T-cell (primary cell): ENCODE measurements around the gene GCAT. TPM values are rescaled to one million over a fixed set of nuclear protein-coding genes. Genes with fewer than 3 reads are reported as not detected.
A peak's percentile ranks its signal among the peaks of the same experiment; 100 is the strongest.

Experiments
- ATAC-seq, 4 experiments: fragments of 200-7000 bp in 3 of 4; fragments of 150-1000 bp in 1 of 4; cut with Tn5 transposase; replicated peaks in 1 of 4; 1 replicate in 3 of 4; 2 replicates in 1 of 4; pipeline ENCODE4 v1.10.0; 2021; ENCODE audit warnings: moderate library complexity in 3 of 4, mild to moderate bottlenecking in 2 of 4, moderate number of reproducible peaks in 1 of 4
- CTCF ChIA-PET, 2 donors: fragments of 300-600 bp; sonication (Branson Sonifier 250); formaldehyde crosslinking; loops; one replicate each; lab custom pipeline; 2022; ENCODE audit warnings: antibody characterized with exemption in 2 of 2; lab: Charles Lee
- POLR2A ChIA-PET, 2 donors: fragments of 300-600 bp; sonication (Branson Sonifier 250); formaldehyde crosslinking; loops; one replicate each; lab custom pipeline; 2022; ENCODE audit warnings: antibody characterized with exemption in 2 of 2; lab: Charles Lee
- DNase-seq, 35 experiments: peaks; one replicate each; pipeline versions ENCODE4 v3.0.0 to v3.0.0-alpha.2; 2013 to 2023
- H3K27ac ChIP-seq: one replicate; pipeline ENCODE4 v1.5.1; 2013; ENCODE audit warnings: low read length
- H3K27me3 ChIP-seq, 2 experiments: replicated peaks in 1 of 2; 1 replicate in 1 of 2; 2 replicates in 1 of 2; pipeline versions ENCODE4 v1.6.1 to v1.7.0; 2013; ENCODE audit warnings: low read length in 1 of 2, mixed read lengths in 1 of 2; ENCODE audit not compliant: control insufficient read depth in 2 of 2, insufficient read depth in 2 of 2; ENCODE audit errors: extremely low read depth in 1 of 2
- H3K36me3 ChIP-seq, 2 donors: 1 replicate in 1 of 2; 2 replicates in 1 of 2; pipeline versions ENCODE4 v1.6.1 to v1.7.0; 2013; ENCODE audit warnings: low read length in 1 of 2; ENCODE audit not compliant: control insufficient read depth in 2 of 2, insufficient read depth in 1 of 2; ENCODE audit errors: extremely low read depth in 1 of 2
- H3K4me1 ChIP-seq, 2 experiments: 1 replicate in 1 of 2; 2 replicates in 1 of 2; pipeline versions ENCODE4 v1.6.1 to v1.7.0; 2013; ENCODE audit warnings: low read length in 2 of 2, mixed read lengths in 1 of 2; ENCODE audit not compliant: insufficient read depth in 2 of 2, control insufficient read depth in 1 of 2; ENCODE audit errors: extremely low read depth in 1 of 2
- H3K4me3 ChIP-seq, 2 donors: 1 replicate in 1 of 2; 2 replicates in 1 of 2; pipeline versions ENCODE4 v1.5.1 to v1.7.0; 2013; ENCODE audit warnings: mild to moderate bottlenecking in 2 of 2, low read length in 1 of 2, moderate library complexity in 1 of 2; ENCODE audit not compliant: control insufficient read depth in 1 of 2; ENCODE audit errors: extremely low read depth in 1 of 2
- H3K9me3 ChIP-seq: 2 replicates; pipeline ENCODE4 v1.7.0; 2013
- H3K27ac Mint-ChIP-seq, 2 donors: one replicate each; pipeline ENCODE4 v1.8.0; 2020 to 2021; ENCODE audit warnings: mild to moderate bottlenecking in 2 of 2, mixed read lengths in 2 of 2
- H3K27me3 Mint-ChIP-seq, 2 donors: one replicate each; pipeline ENCODE4 v1.8.0; 2021 to 2022; ENCODE audit warnings: mixed read lengths in 2 of 2
- H3K36me3 Mint-ChIP-seq: one replicate; pipeline ENCODE4 v1.8.0; 2021; ENCODE audit warnings: mixed read lengths
- H3K4me1 Mint-ChIP-seq, 3 donors: one replicate each; pipeline ENCODE4 v1.8.0; 2020 to 2022; ENCODE audit warnings: mixed read lengths in 3 of 3, mild to moderate bottlenecking in 1 of 3
- H3K4me3 Mint-ChIP-seq, 3 donors: one replicate each; pipeline ENCODE4 v1.8.0; 2020 to 2022; ENCODE audit warnings: mild to moderate bottlenecking in 3 of 3, mixed read lengths in 3 of 3, moderate library complexity in 3 of 3
- H3K9me3 Mint-ChIP-seq, 3 donors: one replicate each; pipeline ENCODE4 v1.8.0; 2020 to 2022; ENCODE audit warnings: mixed read lengths in 3 of 3
- WGBS: methylation state at CpG from one replicate; pipeline ENCODE4 v1.1.5; 2013; ENCODE audit warnings: missing lambda C conversion rate; ENCODE audit not compliant: insufficient coverage; 5-methylcytosine and 5-hydroxymethylcytosine counted together
- total RNA-seq, 35 experiments: library from RNA in 6 of 35; stranded (reverse) in 6 of 35; fragments of 120-200 nt in 1 of 35; gene quantifications; one replicate each; pipeline versions ENCODE4 v1.2.1 to v1.2.4 and lab custom pipeline; 2013 to 2026

GCAT gene
- total RNA-seq, 5 donors from 2014 or later (not counting 1 experiment from before 2014, with no cell fraction given), result 1.2 to 3.5 (median 2.3) TPM

DNA sequence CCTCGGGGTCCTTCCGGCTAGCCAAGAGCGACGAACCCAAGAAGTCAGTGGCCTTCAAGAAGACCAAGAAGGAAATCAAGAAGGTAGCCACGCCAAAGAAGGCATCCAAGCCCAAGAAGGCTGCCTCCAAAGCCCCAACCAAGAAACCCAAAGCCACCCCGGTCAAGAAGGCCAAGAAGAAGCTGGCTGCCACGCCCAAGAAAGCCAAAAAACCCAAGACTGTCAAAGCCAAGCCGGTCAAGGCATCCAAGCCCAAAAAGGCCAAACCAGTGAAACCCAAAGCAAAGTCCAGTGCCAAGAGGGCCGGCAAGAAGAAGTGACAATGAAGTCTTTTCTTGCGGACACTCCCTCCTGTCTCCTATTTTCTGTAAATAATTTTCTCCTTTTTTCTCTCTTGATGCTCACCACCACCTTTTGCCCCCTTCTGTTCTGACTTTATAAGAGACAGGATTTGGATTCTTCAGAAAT is 1.9 kb upstream of the GCAT start:
- CTCF ChIA-PET, result interaction anchor here in 1 of 2 donors (0.6 kb wide), 1 partner anchor 17 kb away, joined by 8 read pairs; no protein-coding TSS in a partner anchor
- no peaks in the 10 kb centered on the region for H3K36me3 Mint-ChIP-seq
- no peak overlapping the region for H3K27ac Mint-ChIP-seq
- DNase-seq (no peak), ATAC-seq (no peak)
- 52% methylated on average over 7 of the region's 10 CpGs for WGBS
- Histone ChIP-seq H3K4me1 (peaks cover 17 to 67% of the 10 kb centered on the region in 2 experiments), H3K27ac (no peak overlapping the region), H3K4me3 (peak overlapping the region in 1 of 2 donors; percentile 60), H3K9me3 (no peaks in the 10 kb centered on the region), H3K27me3 (peaks cover 0 to 91% of the 10 kb centered on the region in 2 experiments), H3K36me3 (no peaks in the 10 kb centered on the region)
- POLR2A ChIA-PET, result no interaction called here
- peak overlapping the region; percentile 59 to 74 (median 63) for H3K4me3 Mint-ChIP-seq
- H3K4me1 Mint-ChIP-seq, result peaks cover 36 to 49% (median 44%) of the 10 kb centered on the region in 3 donors
- peaks cover 12 to 59% of the 10 kb centered on the region in 2 donors for H3K27me3 Mint-ChIP-seq
- H3K9me3 Mint-ChIP-seq, result no peaks in the 10 kb centered on the region

- Histone ChIP-seq H3K36me3 (no peaks in the 10 kb centered on the region), H3K4me1 (peaks cover 17 to 67% of the 10 kb centered on the region in 2 experiments), H3K9me3 (no peaks in the 10 kb centered on the region), H3K27me3 (peaks cover 0 to 96% of the 10 kb centered on the region in 2 experiments), H3K4me3 (no peak overlapping the region), H3K27ac (no peak overlapping the region)
- ChIA-PET POLR2A (no interaction called here), CTCF (interaction anchor here in 1 of 2 donors (0.6 to 1.5 kb wide), 4 partner anchors 8 to 149 kb away, joined by 3 to 10 read pairs (median 7); no protein-coding TSS in a partner anchor)
- DNase-seq, result peak in 2 of 35 experiments; percentile 14 to 28
- Mint-ChIP-seq H3K4me1 (peaks cover 36 to 49% (median 44%) of the 10 kb centered on the region in 3 donors), H3K4me3 (peak overlapping the region; percentile 59 to 68 (median 63)), H3K27me3 (peaks cover 12 to 59% of the 10 kb centered on the region in 2 donors), H3K9me3 (no peaks in the 10 kb centered on the region), H3K27ac (no peak overlapping the region), H3K36me3 (no peaks in the 10 kb centered on the region)
- WGBS, result 17% methylated on average over 6 of the region's 19 CpGs
- ATAC-seq, result no peak
Measured at GRCh38 chr22:37806409-37807333, 1.1 kb upstream of the GCAT start.

- Histone ChIP-seq H3K4me3 (peak overlapping the region; percentile 52 to 82), H3K27me3 (peaks cover 0 to 93% of the 10 kb centered on the region in 2 experiments), H3K9me3 (no peaks in the 10 kb centered on the region), H3K4me1 (peaks cover 11 to 53% of the 10 kb centered on the region in 2 experiments), H3K36me3 (no peaks in the 10 kb centered on the region), H3K27ac (no peak overlapping the region)
- WGBS, result 13% methylated on average over 6 of the region's 8 CpGs
- no peak overlapping the region for H3K27ac Mint-ChIP-seq
- peak overlapping the region; percentile 59 to 68 (median 60) for H3K4me3 Mint-ChIP-seq
- DNase-seq (peak in 1 of 35 experiments; percentile 25), ATAC-seq (no peak)
- ChIA-PET CTCF (interaction anchor here (0.6 to 1.5 kb wide), 4 partner anchors 9 to 1286 kb away, joined by 3 to 6 read pairs (median 4); no protein-coding TSS in a partner anchor), POLR2A (interaction anchor here (0.6 kb wide), 2 partner anchors 58 to 368 kb away, joined by 5 read pairs; no protein-coding TSS in a partner anchor)
- H3K27me3 Mint-ChIP-seq, result peaks cover 6 to 58% of the 10 kb centered on the region in 2 donors
- H3K4me1 Mint-ChIP-seq, result peaks cover 31 to 39% (median 34%) of the 10 kb centered on the region in 3 donors
- no peaks in the 10 kb centered on the region for H3K36me3 Mint-ChIP-seq
- no peaks in the 10 kb centered on the region for H3K9me3 Mint-ChIP-seq
Measured at GRCh38 chr22:37808294-37808657, 542 bp downstream of the GCAT start.

DNA sequence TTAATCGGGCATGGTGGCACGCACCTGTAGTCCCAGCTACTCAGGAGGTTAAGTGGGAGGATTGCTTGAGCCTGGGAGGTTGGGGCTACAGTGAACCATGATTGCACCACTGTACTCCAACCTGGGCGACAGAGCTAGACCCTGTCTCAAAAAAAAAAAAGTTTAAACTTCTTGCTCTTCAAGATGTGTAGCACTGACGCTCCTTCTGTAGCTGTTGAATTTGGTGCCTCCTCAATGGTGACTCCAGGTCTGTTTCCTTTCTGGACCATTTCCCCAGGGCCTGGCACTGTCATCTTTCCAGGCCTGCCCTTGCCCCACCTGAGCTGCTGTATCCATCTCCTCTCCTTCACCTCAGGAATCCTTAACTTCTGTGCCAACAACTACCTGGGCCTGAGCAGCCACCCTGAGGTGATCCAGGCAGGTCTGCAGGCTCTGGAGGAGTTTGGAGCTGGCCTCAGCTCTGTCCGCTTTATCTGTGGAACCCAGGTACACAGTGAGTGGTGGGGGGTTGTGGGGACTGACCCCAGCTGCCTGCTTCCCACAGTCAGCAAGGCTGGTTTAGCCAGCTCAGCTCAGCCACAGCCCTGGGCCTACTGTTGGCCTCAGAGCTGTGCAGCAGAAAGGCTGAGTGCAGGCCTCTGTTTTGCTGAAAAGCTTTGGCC is 2.1 kb downstream of the GCAT start:
- Mint-ChIP-seq H3K4me3 (no peak overlapping the region), H3K36me3 (no peaks in the 10 kb centered on the region), H3K4me1 (peaks cover 27 to 32% (median 31%) of the 10 kb centered on the region in 3 donors), H3K9me3 (no peaks in the 10 kb centered on the region), H3K27me3 (peaks cover 5 to 52% of the 10 kb centered on the region in 2 donors), H3K27ac (no peak overlapping the region)
- Histone ChIP-seq H3K9me3 (no peaks in the 10 kb centered on the region), H3K27me3 (peaks cover 0 to 85% of the 10 kb centered on the region in 2 experiments), H3K4me3 (no peak overlapping the region), H3K27ac (no peak overlapping the region), H3K36me3 (no peaks in the 10 kb centered on the region), H3K4me1 (peaks cover 11 to 38% of the 10 kb centered on the region in 2 experiments)
- ATAC-seq (no peak), DNase-seq (no peak)
- WGBS, result 94% methylated on average over 3 of the region's 5 CpGs
- CTCF ChIA-PET, result interaction anchor here (0.6 to 1.4 kb wide), 6 partner anchors 8 to 54 kb away, joined by 3 to 8 read pairs (median 3); no protein-coding TSS in a partner anchor
- POLR2A ChIA-PET, result no interaction called here

- no peaks in the 10 kb centered on the region for H3K36me3 ChIP-seq
- Mint-ChIP-seq H3K4me3 (no peak overlapping the region), H3K27ac (no peak overlapping the region), H3K9me3 (no peaks in the 10 kb centered on the region), H3K27me3 (peaks cover 0 to 39% of the 10 kb centered on the region in 2 donors), H3K4me1 (peaks cover 13 to 16% (median 15%) of the 10 kb centered on the region in 3 donors), H3K36me3 (no peaks in the 10 kb centered on the region)
- no peaks in the 10 kb centered on the region for H3K9me3 ChIP-seq
- no peak for DNase-seq
- H3K27me3 ChIP-seq, result peaks cover 0 to 83% of the 10 kb centered on the region in 2 experiments
- H3K4me1 ChIP-seq, result peaks cover 6 to 21% of the 10 kb centered on the region in 2 experiments
- WGBS, result no CpG with 5 or more reads among the region's 2 CpGs
- H3K4me3 ChIP-seq, result no peak overlapping the region
- ChIA-PET CTCF (no interaction called here), POLR2A (no interaction called here)
- no peak overlapping the region for H3K27ac ChIP-seq
- ATAC-seq, result no peak
Measured at GRCh38 chr22:37811867-37812266, 4.1 kb downstream of the GCAT start.
